ENCODE results near the gene MAGI3. TPM values are rescaled to one million over a fixed set of nuclear protein-coding genes. Genes with fewer than 3 reads are reported as not detected.

The MAGI3 gene
- total and polyA plus RNA-seq, 3 experiments from 2014 or later: 1.8 to 3.2 (median 3.1) TPM

GRCh38 chr1:113615425-113615824 is 225.1 kb downstream of the MAGI3 start:
- Mint-ChIP-seq H3K4me3 (no peak overlapping the region), H3K27me3 (peaks cover 0 to 4% of the 10 kb centered on the region in 2 donors), H3K27ac (no peak overlapping the region), H3K36me3 (peaks cover under 1 to 5% (median 2%) of the 10 kb centered on the region in 3 donors), H3K9me3 (peaks cover 0 to 1% (median 0%) of the 10 kb centered on the region in 5 donors), H3K4me1 (no peaks in the 10 kb centered on the region)
- Histone ChIP-seq H3K9me3 (ENCODE audit: low read length) (no peaks in the 10 kb centered on the region), H3K4me3 (ENCODE audit: low read length) (no peak overlapping the region), H3K27me3 (ENCODE audit: insufficient read depth, low read length, poor library complexity, severe bottlenecking) (no peaks in the 10 kb centered on the region), H3K27ac (ENCODE audit: low read depth, low read length) (no peak overlapping the region), H3K4me1 (ENCODE audit: insufficient read depth, low read length) (no peaks in the 10 kb centered on the region), H3K36me3 (ENCODE audit: insufficient read depth, low read length) (no peaks in the 10 kb centered on the region)
- DNase-seq: no peak
- POLR2A ChIA-PET: no interaction called here
- CTCF ChIA-PET: interaction anchor here (0.8 kb wide), 1 partner anchor 23 kb away, joined by 3 read pairs; no protein-coding TSS in a partner anchor

GRCh38 chr1:113616156-113616555 is 225.8 kb downstream of the MAGI3 start:
- ChIA-PET CTCF (no interaction called here), POLR2A (no interaction called here)
- Mint-ChIP-seq H3K36me3 (peaks cover 1 to 5% (median 4%) of the 10 kb centered on the region in 3 donors), H3K27me3 (peaks cover 0 to 4% of the 10 kb centered on the region in 2 donors), H3K4me3 (no peak overlapping the region), H3K9me3 (no peaks in the 10 kb centered on the region), H3K4me1 (no peaks in the 10 kb centered on the region), H3K27ac (no peak overlapping the region)
- no peaks in the 10 kb centered on the region for H3K9me3 ChIP-seq (ENCODE audit: low read length)
- H3K36me3 ChIP-seq (ENCODE audit: insufficient read depth, low read length): no peaks in the 10 kb centered on the region
- DNase-seq: no peak
- no peaks in the 10 kb centered on the region for H3K4me1 ChIP-seq (ENCODE audit: insufficient read depth, low read length)
- no peak overlapping the region for H3K27ac ChIP-seq (ENCODE audit: low read depth, low read length)
- no peak overlapping the region for H3K4me3 ChIP-seq (ENCODE audit: low read length)
- no peaks in the 10 kb centered on the region for H3K27me3 ChIP-seq (ENCODE audit: insufficient read depth, low read length, poor library complexity, severe bottlenecking)

GRCh38 chr1:113617438-113618141 is 227.3 kb downstream of the MAGI3 start:
- Histone ChIP-seq H3K36me3 (ENCODE audit: insufficient read depth, low read length) (no peaks in the 10 kb centered on the region), H3K4me1 (ENCODE audit: insufficient read depth, low read length) (no peaks in the 10 kb centered on the region), H3K27me3 (ENCODE audit: insufficient read depth, low read length, poor library complexity, severe bottlenecking) (no peaks in the 10 kb centered on the region), H3K4me3 (ENCODE audit: low read length) (no peak overlapping the region), H3K9me3 (ENCODE audit: low read length) (no peaks in the 10 kb centered on the region), H3K27ac (ENCODE audit: low read depth, low read length) (no peak overlapping the region)
- Mint-ChIP-seq H3K27me3 (no peaks in the 10 kb centered on the region), H3K9me3 (no peaks in the 10 kb centered on the region), H3K4me1 (no peaks in the 10 kb centered on the region), H3K27ac (no peak overlapping the region), H3K4me3 (no peak overlapping the region), H3K36me3 (peaks cover 1 to 4% (median 2%) of the 10 kb centered on the region in 3 donors)
- POLR2A ChIA-PET: no interaction called here
- CTCF ChIA-PET: no interaction called here
- DNase-seq: no peak

- Histone ChIP-seq H3K9me3 (ENCODE audit: low read length) (no peaks in the 10 kb centered on the region), H3K4me1 (ENCODE audit: insufficient read depth, low read length) (no peaks in the 10 kb centered on the region), H3K27ac (ENCODE audit: low read depth, low read length) (no peak overlapping the region), H3K36me3 (ENCODE audit: insufficient read depth, low read length) (no peaks in the 10 kb centered on the region), H3K27me3 (ENCODE audit: insufficient read depth, low read length, poor library complexity, severe bottlenecking) (no peaks in the 10 kb centered on the region), H3K4me3 (ENCODE audit: low read length) (no peak overlapping the region)
- ChIA-PET CTCF (no interaction called here), POLR2A (no interaction called here)
- H3K4me1 Mint-ChIP-seq: no peaks in the 10 kb centered on the region
- no peak overlapping the region for H3K4me3 Mint-ChIP-seq
- peaks cover 4 to 7% of the 10 kb centered on the region in 2 donors for H3K27me3 Mint-ChIP-seq
- no peak for DNase-seq
- peaks cover 25 to 41% (median 29%) of the 10 kb centered on the region in 5 donors for H3K9me3 Mint-ChIP-seq
- H3K36me3 Mint-ChIP-seq: peaks cover 7 to 51% (median 21%) of the 10 kb centered on the region in 3 donors
- H3K27ac Mint-ChIP-seq: no peak overlapping the region
Measured at GRCh38 chr1:113628997-113629396, 238.7 kb downstream of the MAGI3 start.

GRCh38 chr1:113630340-113631327 is 240.3 kb downstream of the MAGI3 start:
- H3K36me3 ChIP-seq (ENCODE audit: insufficient read depth, low read length): no peaks in the 10 kb centered on the region
- peaks cover 7 to 43% (median 18%) of the 10 kb centered on the region in 3 donors for H3K36me3 Mint-ChIP-seq
- H3K27me3 Mint-ChIP-seq: peaks cover 4 to 7% of the 10 kb centered on the region in 2 donors
- DNase-seq: no peak
- no peak overlapping the region for H3K27ac Mint-ChIP-seq
- no peaks in the 10 kb centered on the region for H3K27me3 ChIP-seq (ENCODE audit: insufficient read depth, low read length, poor library complexity, severe bottlenecking)
- no peaks in the 10 kb centered on the region for H3K4me1 Mint-ChIP-seq
- H3K9me3 Mint-ChIP-seq: peaks cover 25 to 41% (median 31%) of the 10 kb centered on the region in 5 donors
- H3K4me3 ChIP-seq (ENCODE audit: low read length): no peak overlapping the region
- CTCF ChIA-PET: no interaction called here
- H3K27ac ChIP-seq (ENCODE audit: low read depth, low read length): no peak overlapping the region
- H3K9me3 ChIP-seq (ENCODE audit: low read length): no peaks in the 10 kb centered on the region
- H3K4me1 ChIP-seq (ENCODE audit: insufficient read depth, low read length): no peaks in the 10 kb centered on the region
- H3K4me3 Mint-ChIP-seq: no peak overlapping the region
- POLR2A ChIA-PET: no interaction called here

GRCh38 chr1:113641396-113641795 is 251.1 kb downstream of the MAGI3 start:
- Mint-ChIP-seq H3K27ac (no peak overlapping the region), H3K36me3 (peaks cover 0 to 4% (median 2%) of the 10 kb centered on the region in 3 donors), H3K4me3 (no peak overlapping the region), H3K9me3 (peaks cover 0 to 6% (median 0%) of the 10 kb centered on the region in 5 donors), H3K27me3 (no peaks in the 10 kb centered on the region), H3K4me1 (peaks cover 0 to 1% (median 0%) of the 10 kb centered on the region in 3 donors)
- Histone ChIP-seq H3K27ac (ENCODE audit: low read depth, low read length) (no peak overlapping the region), H3K27me3 (ENCODE audit: insufficient read depth, low read length, poor library complexity, severe bottlenecking) (no peaks in the 10 kb centered on the region), H3K36me3 (ENCODE audit: insufficient read depth, low read length) (no peaks in the 10 kb centered on the region), H3K9me3 (ENCODE audit: low read length) (no peaks in the 10 kb centered on the region), H3K4me3 (ENCODE audit: low read length) (no peak overlapping the region), H3K4me1 (ENCODE audit: insufficient read depth, low read length) (no peaks in the 10 kb centered on the region)
- no peak for DNase-seq
- ChIA-PET POLR2A (no interaction called here), CTCF (no interaction called here)

GRCh38 chr1:113647164-113647563 is 256.8 kb downstream of the MAGI3 start:
- no peak overlapping the region for H3K4me3 ChIP-seq (ENCODE audit: low read length)
- Mint-ChIP-seq H3K27me3 (no peaks in the 10 kb centered on the region), H3K9me3 (no peaks in the 10 kb centered on the region), H3K4me3 (no peak overlapping the region), H3K36me3 (peaks cover 0 to 6% (median 3%) of the 10 kb centered on the region in 3 donors), H3K4me1 (no peaks in the 10 kb centered on the region), H3K27ac (no peak overlapping the region)
- H3K27ac ChIP-seq (ENCODE audit: low read depth, low read length): no peak overlapping the region
- DNase-seq: no peak
- POLR2A ChIA-PET: no interaction called here
- no peaks in the 10 kb centered on the region for H3K27me3 ChIP-seq (ENCODE audit: insufficient read depth, low read length, poor library complexity, severe bottlenecking)
- no peaks in the 10 kb centered on the region for H3K4me1 ChIP-seq (ENCODE audit: insufficient read depth, low read length)
- H3K36me3 ChIP-seq (ENCODE audit: insufficient read depth, low read length): no peaks in the 10 kb centered on the region
- H3K9me3 ChIP-seq (ENCODE audit: low read length): no peaks in the 10 kb centered on the region
- CTCF ChIA-PET: no interaction called here

GRCh38 chr1:113648478-113648877 is 258.2 kb downstream of the MAGI3 start:
- Mint-ChIP-seq H3K4me1 (no peaks in the 10 kb centered on the region), H3K36me3 (peaks cover 1 to 6% (median 3%) of the 10 kb centered on the region in 3 donors), H3K9me3 (no peaks in the 10 kb centered on the region), H3K4me3 (no peak overlapping the region), H3K27me3 (no peaks in the 10 kb centered on the region), H3K27ac (no peak overlapping the region)
- Histone ChIP-seq H3K9me3 (ENCODE audit: low read length) (no peaks in the 10 kb centered on the region), H3K27me3 (ENCODE audit: insufficient read depth, low read length, poor library complexity, severe bottlenecking) (no peaks in the 10 kb centered on the region), H3K36me3 (ENCODE audit: insufficient read depth, low read length) (no peaks in the 10 kb centered on the region), H3K4me1 (ENCODE audit: insufficient read depth, low read length) (no peaks in the 10 kb centered on the region), H3K27ac (ENCODE audit: low read depth, low read length) (no peak overlapping the region), H3K4me3 (ENCODE audit: low read length) (no peak overlapping the region)
- DNase-seq: no peak
- ChIA-PET CTCF (no interaction called here), POLR2A (no interaction called here)
